Naive thymus-derived CD4-positive, alpha-beta T cell (primary cell): ENCODE data around the gene PEAR1. TPM values are rescaled to one million over a fixed set of nuclear protein-coding genes. Genes with fewer than 3 reads are reported as not detected.
"Not testable (repeated sequence)": the region's sequence is repeated elsewhere in the genome, so short reads cannot be mapped to it uniquely, and the experiment has no call there.

Experiments
- ATAC-seq: fragments of 150-1000 bp; cut with Tn5 transposase; 2 replicates; pipeline ENCODE4 v1.10.0; 2021; ENCODE audit warnings: mild to moderate bottlenecking, moderate library complexity
- CTCF ChIA-PET: fragments of 350-600 bp; sonication (Branson Sonifier 250); formaldehyde crosslinking; loops from one replicate; lab custom pipeline; 2021; ENCODE audit warnings: antibody characterized with exemption; lab: Charles Lee
- POLR2A ChIA-PET: fragments of 350-600 bp; sonication (Branson Sonifier 250); formaldehyde crosslinking; loops from one replicate; lab custom pipeline; 2021; ENCODE audit warnings: antibody characterized with exemption, inconsistent platforms; lab: Charles Lee
- DNase-seq, 9 donors: peaks; one replicate each; pipeline versions ENCODE4 v3.0.0 to v3.0.0-alpha.2; 2020 to 2022; ENCODE audit warnings: mixed read lengths in 1 of 9
- H3K27ac ChIP-seq: one replicate; pipeline ENCODE4 v1.7.0; 2013; ENCODE audit warnings: mild to moderate bottlenecking, low read depth, low read length, moderate library complexity
- H3K27me3 ChIP-seq, 2 donors: one replicate each; pipeline ENCODE4 v1.7.0; 2013; ENCODE audit warnings: low read length in 2 of 2, mild to moderate bottlenecking in 2 of 2, moderate library complexity in 2 of 2; ENCODE audit not compliant: control insufficient read depth in 2 of 2, insufficient read depth in 2 of 2
- H3K36me3 ChIP-seq, 3 experiments: 1 replicate in 2 of 3; 2 replicates in 1 of 3; pipeline ENCODE4 v1.7.0; 2013; ENCODE audit warnings: low read length in 3 of 3, mild to moderate bottlenecking in 3 of 3, moderate library complexity in 1 of 3; ENCODE audit not compliant: insufficient read depth in 3 of 3, control insufficient read depth in 2 of 3
- H3K4me1 ChIP-seq, 2 donors: one replicate each; pipeline ENCODE4 v1.7.0; 2013; ENCODE audit warnings: low read length in 2 of 2, mild to moderate bottlenecking in 2 of 2, moderate library complexity in 1 of 2; ENCODE audit not compliant: control insufficient read depth in 2 of 2, insufficient read depth in 2 of 2
- H3K4me3 ChIP-seq: 2 replicates; pipeline ENCODE4 v1.7.0; 2013; ENCODE audit warnings: mild to moderate bottlenecking, low read length
- H3K9me3 ChIP-seq, 3 experiments: 1 replicate in 2 of 3; 2 replicates in 1 of 3; pipeline ENCODE4 v1.7.0; 2013; ENCODE audit warnings: low read length in 3 of 3; ENCODE audit not compliant: control insufficient read depth in 2 of 3
- H3K27ac Mint-ChIP-seq, 9 donors: one replicate each; pipeline ENCODE4 v1.8.0; 2020 to 2022; ENCODE audit warnings: mixed read lengths in 9 of 9, mild to moderate bottlenecking in 8 of 9, moderate library complexity in 5 of 9, inconsistent platforms in 2 of 9
- H3K27me3 Mint-ChIP-seq, 5 donors: one replicate each; pipeline ENCODE4 v1.8.0; 2021 to 2022; ENCODE audit warnings: mixed read lengths in 5 of 5, mild to moderate bottlenecking in 1 of 5
- H3K36me3 Mint-ChIP-seq, 5 donors: one replicate each; pipeline ENCODE4 v1.8.0; 2020 to 2022; ENCODE audit warnings: mixed read lengths in 5 of 5, mild to moderate bottlenecking in 3 of 5, inconsistent platforms in 1 of 5
- H3K4me1 Mint-ChIP-seq, 7 donors: one replicate each; pipeline ENCODE4 v1.8.0; 2020 to 2022; ENCODE audit warnings: mixed read lengths in 7 of 7, mild to moderate bottlenecking in 3 of 7, inconsistent platforms in 1 of 7
- H3K4me3 Mint-ChIP-seq, 10 donors: one replicate each; pipeline ENCODE4 v1.8.0; 2020 to 2022; ENCODE audit warnings: mild to moderate bottlenecking in 10 of 10, mixed read lengths in 10 of 10, moderate library complexity in 6 of 10, inconsistent platforms in 2 of 10
- H3K9me3 Mint-ChIP-seq, 11 donors: one replicate each; pipeline ENCODE4 v1.8.0; 2020 to 2022; ENCODE audit warnings: mixed read lengths in 11 of 11, mild to moderate bottlenecking in 4 of 11, inconsistent platforms in 1 of 11, moderate library complexity in 1 of 11
- intact Hi-C, 2 donors: fragments of 100-400 bp; cut with micrococcal nuclease; formaldehyde crosslinking; loops; one replicate each; pipeline ENCODE4 v1.15.1; 2023
- polyA plus RNA-seq, 2 donors: library from polyadenylated mRNA; unstranded; fragments of 300-500 nt; fragmentation: Illumina TruSeq; gene quantifications; one replicate each; pipeline ENCODE4 v1.2.3, GENCODE V29; 2021
- total RNA-seq, 6 experiments: library from RNA in 5 of 6; stranded (reverse) in 5 of 6; gene quantifications; 1 replicate in 5 of 6; 2 replicates in 1 of 6; pipeline ENCODE4 v1.2.3 and lab custom pipeline; 2021 to 2026

Gene PEAR1
- total and polyA plus RNA-seq, 7 experiments from 2014 or later: 0.19 to 1.2 (median 0.32) TPM

DNA sequence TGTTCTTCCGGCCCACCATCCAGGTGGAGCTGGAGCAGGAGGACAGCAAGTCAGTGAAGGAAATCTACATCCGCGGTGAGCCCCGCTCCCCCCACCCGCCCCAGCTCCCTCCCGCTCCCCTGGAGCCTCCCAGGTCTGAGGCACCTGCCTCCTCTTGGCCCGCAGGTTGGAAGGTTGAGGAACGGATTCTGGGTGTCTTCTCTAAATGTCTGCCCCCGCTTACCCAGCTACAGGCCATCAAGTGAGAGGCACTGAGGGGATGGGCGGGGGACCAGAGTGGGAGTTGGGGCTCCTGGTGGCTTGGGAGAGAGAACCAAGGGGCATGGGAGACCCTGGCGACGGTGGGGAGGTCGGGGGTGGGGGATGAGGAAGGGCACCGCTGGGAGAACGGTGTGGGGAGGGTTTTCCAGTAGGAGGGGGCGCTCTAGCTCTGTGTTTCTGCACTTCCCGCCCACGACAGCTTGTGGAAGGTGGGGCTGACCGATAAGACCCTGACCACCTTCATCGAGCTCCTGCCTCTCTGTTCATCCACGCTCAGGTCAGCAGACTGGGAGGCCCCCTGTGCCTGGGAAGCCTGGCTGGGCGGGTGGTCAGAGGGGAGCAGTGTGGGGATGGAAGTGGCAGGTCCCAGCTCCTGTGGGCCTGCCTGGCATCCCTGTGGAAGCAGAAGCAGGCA is 31.1 kb downstream of the PEAR1 start:
- DNase-seq (no peak), ATAC-seq (no peak)
- H3K27me3 Mint-ChIP-seq: peaks cover 79 to 95% (median 82%) of the 10 kb centered on the region in 5 donors
- ChIA-PET POLR2A (no interaction called here), CTCF (interaction anchor here (1.0 to 1.9 kb wide), 3 partner anchors 33 to 85 kb away, joined by 4 to 6 read pairs (median 5); no protein-coding TSS in a partner anchor)
- Histone ChIP-seq H3K9me3 (no peaks in the 10 kb centered on the region), H3K4me3 (no peak overlapping the region), H3K36me3 (no peaks in the 10 kb centered on the region), H3K4me1 (peaks cover 0 to 8% of the 10 kb centered on the region in 2 donors), H3K27me3 (peaks cover 21 to 44% of the 10 kb centered on the region in 2 donors), H3K27ac (no peak overlapping the region)
- H3K9me3 Mint-ChIP-seq: no peaks in the 10 kb centered on the region
- peaks cover 0 to 3% (median 0%) of the 10 kb centered on the region in 5 donors for H3K36me3 Mint-ChIP-seq
- peaks cover 12 to 33% (median 27%) of the 10 kb centered on the region in 7 donors for H3K4me1 Mint-ChIP-seq
- H3K4me3 Mint-ChIP-seq: peak overlapping the region in 4 of 10 donors; percentile 4 to 63 (median 20)
- H3K27ac Mint-ChIP-seq: no peak overlapping the region
- intact Hi-C loops: loop anchor here in 1 of 2 donors (5.0 kb wide), 1 partner anchor 197 kb away; the partner anchor contains the start of genes ISG20L2 and METTL25B

DNA sequence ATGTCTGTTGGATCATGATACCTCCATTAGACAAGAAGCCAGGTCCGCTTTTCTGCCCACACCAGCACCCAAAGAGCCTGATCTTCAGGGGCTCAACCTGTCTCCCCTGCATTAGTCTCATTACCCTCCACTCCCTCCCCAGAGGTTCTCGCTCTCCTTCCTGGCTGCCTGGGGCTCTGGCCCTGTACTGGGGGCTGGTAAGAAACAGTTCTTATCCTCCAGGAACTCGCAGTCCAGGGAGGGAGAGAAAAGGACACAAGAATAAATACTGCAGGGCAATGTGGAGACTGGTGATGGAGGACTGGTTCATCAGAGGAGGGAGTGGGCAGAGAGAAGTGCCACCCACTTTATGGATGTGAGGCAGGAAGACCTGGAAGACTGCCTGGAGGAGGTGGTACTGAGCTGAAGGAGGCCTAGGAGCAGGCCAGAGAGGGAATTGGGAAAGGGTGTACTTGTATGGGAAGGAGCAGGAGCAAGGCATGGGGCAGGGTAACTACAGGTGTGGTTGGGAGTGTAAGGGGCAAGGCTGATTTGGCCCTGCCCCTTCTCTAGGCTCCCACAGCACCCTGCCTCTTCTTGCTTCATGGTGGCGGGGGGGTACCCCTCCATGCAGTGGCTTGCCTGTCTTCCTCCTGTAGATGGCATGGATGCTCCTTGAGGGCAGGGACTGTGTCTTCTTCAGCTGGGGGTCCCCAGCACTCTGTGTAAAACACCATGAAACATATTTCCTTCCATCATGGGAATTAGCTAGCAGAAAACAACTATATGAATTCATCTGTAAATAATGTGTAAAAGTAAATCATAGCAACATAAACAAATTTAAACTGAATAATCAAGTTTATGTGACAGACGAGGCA is 31.9 kb downstream of the PEAR1 start:
- H3K27ac Mint-ChIP-seq: no peak overlapping the region
- no peaks in the 10 kb centered on the region for H3K9me3 Mint-ChIP-seq
- peaks cover 12 to 33% (median 25%) of the 10 kb centered on the region in 7 donors for H3K4me1 Mint-ChIP-seq
- peaks cover 0 to 3% (median 0%) of the 10 kb centered on the region in 5 donors for H3K36me3 Mint-ChIP-seq
- H3K4me3 Mint-ChIP-seq: peak overlapping the region in 2 of 10 donors; percentile 11 to 13
- H3K4me1 ChIP-seq: peaks cover 0 to 8% of the 10 kb centered on the region in 2 donors
- H3K36me3 ChIP-seq: no peaks in the 10 kb centered on the region
- H3K9me3 ChIP-seq: no peaks in the 10 kb centered on the region
- intact Hi-C loops: loop anchor here (2.0 to 5.0 kb wide), 3 partner anchors 15 to 299 kb away; partner anchors contain the start of genes ISG20L2 (in 1 of the 2) and METTL25B (in 1 of the 2)
- ChIA-PET POLR2A (interaction anchor here (0.8 kb wide), 1 partner anchor 35 kb away, joined by 3 read pairs; no protein-coding TSS in a partner anchor), CTCF (interaction anchor here (1.7 to 1.9 kb wide), 2 partner anchors 45 to 86 kb away, joined by 5 to 6 read pairs; no protein-coding TSS in a partner anchor)
- ATAC-seq (no peak), DNase-seq (no peak)
- no peak overlapping the region for H3K27ac ChIP-seq
- H3K27me3 Mint-ChIP-seq: peaks cover 81 to 95% (median 86%) of the 10 kb centered on the region in 5 donors
- H3K27me3 ChIP-seq: peaks cover 21 to 41% of the 10 kb centered on the region in 2 donors
- H3K4me3 ChIP-seq: no peak overlapping the region

GRCh38 chr1:156926175-156926574 is 32.7 kb downstream of the PEAR1 start:
- Mint-ChIP-seq H3K4me1 (peaks cover 13 to 29% (median 26%) of the 10 kb centered on the region in 7 donors), H3K27ac (no peak overlapping the region), H3K36me3 (peaks cover 0 to 3% (median 0%) of the 10 kb centered on the region in 5 donors), H3K27me3 (peaks cover 80 to 95% (median 85%) of the 10 kb centered on the region in 5 donors), H3K9me3 (no peaks in the 10 kb centered on the region), H3K4me3 (peak overlapping the region in 2 of 10 donors; percentile 11 to 67)
- Histone ChIP-seq H3K9me3 (no peaks in the 10 kb centered on the region), H3K36me3 (no peaks in the 10 kb centered on the region), H3K27me3 (peaks cover 21 to 37% of the 10 kb centered on the region in 2 donors), H3K4me1 (peaks cover 0 to 8% of the 10 kb centered on the region in 2 donors), H3K4me3 (no peak overlapping the region), H3K27ac (no peak overlapping the region)
- ChIA-PET POLR2A (interaction anchor here (0.8 kb wide), 1 partner anchor 36 kb away, joined by 3 read pairs; no protein-coding TSS in a partner anchor), CTCF (interaction anchor here (1.7 kb wide), 1 partner anchor 87 kb away, joined by 6 read pairs; no protein-coding TSS in a partner anchor)
- ATAC-seq (peak; percentile 30), DNase-seq (no peak)
- intact Hi-C loops: loop anchor here (2.0 to 5.0 kb wide), 3 partner anchors 15 to 299 kb away; partner anchors contain the start of genes ISG20L2 (in 1 of the 2) and METTL25B (in 1 of the 2)

DNA sequence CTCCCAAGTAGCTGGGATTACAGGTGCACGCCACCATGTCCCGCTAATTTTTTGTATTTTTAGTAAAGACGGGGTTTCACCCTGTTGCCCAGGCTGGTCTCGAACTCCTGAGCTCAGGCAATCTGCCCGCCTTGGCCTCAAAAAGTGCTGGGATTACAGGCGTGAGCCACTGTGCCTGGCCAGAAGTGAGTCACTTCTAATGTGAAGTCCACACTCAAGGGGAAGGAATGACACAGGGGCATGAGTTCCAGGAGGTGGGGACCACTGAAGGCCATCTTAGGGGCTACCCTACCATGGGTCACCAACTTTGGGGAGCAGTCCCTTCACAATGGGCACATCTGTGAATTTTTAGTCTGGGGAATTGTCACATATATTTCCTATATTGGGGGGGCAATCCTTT is 33.2 kb downstream of the PEAR1 start:
- intact Hi-C loops: loop anchor here (1.0 to 5.0 kb wide), 8 partner anchors 16 to 300 kb away; partner anchors contain the start of genes ISG20L2 (in 1 of the 2) and METTL25B (in 1 of the 2)
- Mint-ChIP-seq H3K4me1 (peaks cover 18 to 34% (median 29%) of the 10 kb centered on the region in 7 donors), H3K4me3 (peak overlapping the region in 3 of 10 donors; percentile 19 to 67 (median 41)), H3K27me3 (peaks cover 79 to 93% (median 85%) of the 10 kb centered on the region in 5 donors)
- H3K4me1 ChIP-seq, H3K9me3 ChIP-seq, H3K9me3 Mint-ChIP-seq, H3K27ac Mint-ChIP-seq, ATAC-seq, POLR2A ChIA-PET, H3K36me3 ChIP-seq, H3K27ac ChIP-seq, DNase-seq, H3K36me3 Mint-ChIP-seq, H3K4me3 ChIP-seq: not testable (repeated sequence)
- CTCF ChIA-PET: interaction anchor here (0.6 to 2.6 kb wide), 5 partner anchors 13 to 132 kb away, joined by 3 to 16 read pairs (median 5); partner anchors contain the start of gene SH2D2A
- peaks cover 19 to 32% of the 10 kb centered on the region in 2 donors for H3K27me3 ChIP-seq

GRCh38 chr1:156927215-156928042 is 33.9 kb downstream of the PEAR1 start:
- Histone ChIP-seq H3K27me3 (peaks cover 16 to 27% of the 10 kb centered on the region in 2 donors), H3K27ac (no peak overlapping the region), H3K4me3 (no peak overlapping the region), H3K36me3 (no peaks in the 10 kb centered on the region), H3K9me3 (no peaks in the 10 kb centered on the region), H3K4me1 (peaks cover 0 to 8% of the 10 kb centered on the region in 2 donors)
- Mint-ChIP-seq H3K27me3 (peaks cover 72 to 91% (median 81%) of the 10 kb centered on the region in 5 donors), H3K9me3 (peaks cover 0 to 1% (median 0%) of the 10 kb centered on the region in 11 donors), H3K4me3 (peak overlapping the region; percentile 13 to 83 (median 65)), H3K36me3 (peaks cover 0 to 3% (median 0%) of the 10 kb centered on the region in 5 donors), H3K27ac (peak overlapping the region in 2 of 9 donors; percentile 29 to 59), H3K4me1 (peaks cover 18 to 35% (median 31%) of the 10 kb centered on the region in 7 donors)
- peak; percentile 42 to 72 (median 59) for DNase-seq
- ATAC-seq: peak; percentile 76
- ChIA-PET POLR2A (interaction anchor here (1.1 kb wide), 1 partner anchor 43 kb away, joined by 3 read pairs; no protein-coding TSS in a partner anchor), CTCF (interaction anchor here (0.6 to 2.6 kb wide), 10 partner anchors 14 to 568 kb away, joined by 3 to 16 read pairs (median 4); partner anchors contain the start of genes NTRK1 and SH2D2A)
- intact Hi-C loops: loop anchor here (1.0 to 5.0 kb wide), 8 partner anchors 17 to 301 kb away; partner anchors contain the start of genes ISG20L2 (in 1 of the 2) and METTL25B (in 1 of the 2)
